ENCODE data around the gene CDH11. TPM values are rescaled to one million over a fixed set of nuclear protein-coding genes. Genes with fewer than 3 reads are reported as not detected.

CDH11 gene
- total and polyA plus RNA-seq, 2 experiments from 2014 or later: 3.5 to 19.6 TPM

GRCh38 chr16:65004570-65004969 is 117.3 kb downstream of the CDH11 start:
- no peaks in the 10 kb centered on the region; the same call in 1 of the 3 replicates for H3K36me3 Mint-ChIP-seq (ENCODE audit: low read depth)
- Histone ChIP-seq H3K36me3 (ENCODE audit: insufficient read depth) (no peaks in the 10 kb centered on the region), H4K20me1 (replicated peaks; ENCODE audit: insufficient read depth) (no peaks in the 10 kb centered on the region), H3K79me2 (replicated peaks; ENCODE audit: insufficient read depth) (no peaks in the 10 kb centered on the region), H3K9me2 (ENCODE audit: insufficient read depth) (0 out of 2 replicates have a peak, but pooled peaks cover 9% of the 10 kb centered on the region), H3K27ac (ENCODE audit: low read depth) (no peak overlapping the region), H3K27me3 (ENCODE audit: insufficient read depth) (no peaks in the 10 kb centered on the region), H3K4me3 (no peak overlapping the region), H3F3A (replicated peaks; ENCODE audit: low read depth) (no peaks in the 10 kb centered on the region), H3K4me2 (no peak overlapping the region), H3K4me1 (ENCODE audit: insufficient read depth) (peaks cover 8% of the 10 kb centered on the region; the same call in 1 of the 2 replicates), H2AFZ (no peak overlapping the region)
- DNase-seq (ENCODE audit: low spot score) (no peak), ATAC-seq (no peak)
- TF ChIP-seq NANOG (IDR thresholded peaks at IDR 0.05; ENCODE audit: borderline replicate concordance) (no peak), EZH2 (IDR thresholded peaks at IDR 0.05; ENCODE audit: low read depth, unreplicated experiment) (no peak), POLR2AphosphoS5 (IDR thresholded peaks at IDR 0.05; ENCODE audit: low read depth) (no peak), ZNF331 (CRISPR knock-in tag; IDR thresholded peaks at IDR 0.05; ENCODE audit: low read depth) (no peak)
- TF ChIP-seq, protein P1, sequence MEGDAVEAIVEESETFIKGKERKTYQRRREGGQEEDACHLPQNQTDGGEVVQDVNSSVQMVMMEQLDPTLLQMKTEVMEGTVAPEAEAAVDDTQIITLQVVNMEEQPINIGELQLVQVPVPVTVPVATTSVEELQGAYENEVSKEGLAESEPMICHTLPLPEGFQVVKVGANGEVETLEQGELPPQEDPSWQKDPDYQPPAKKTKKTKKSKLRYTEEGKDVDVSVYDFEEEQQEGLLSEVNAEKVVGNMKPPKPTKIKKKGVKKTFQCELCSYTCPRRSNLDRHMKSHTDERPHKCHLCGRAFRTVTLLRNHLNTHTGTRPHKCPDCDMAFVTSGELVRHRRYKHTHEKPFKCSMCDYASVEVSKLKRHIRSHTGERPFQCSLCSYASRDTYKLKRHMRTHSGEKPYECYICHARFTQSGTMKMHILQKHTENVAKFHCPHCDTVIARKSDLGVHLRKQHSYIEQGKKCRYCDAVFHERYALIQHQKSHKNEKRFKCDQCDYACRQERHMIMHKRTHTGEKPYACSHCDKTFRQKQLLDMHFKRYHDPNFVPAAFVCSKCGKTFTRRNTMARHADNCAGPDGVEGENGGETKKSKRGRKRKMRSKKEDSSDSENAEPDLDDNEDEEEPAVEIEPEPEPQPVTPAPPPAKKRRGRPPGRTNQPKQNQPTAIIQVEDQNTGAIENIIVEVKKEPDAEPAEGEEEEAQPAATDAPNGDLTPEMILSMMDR (conservative IDR thresholded peaks at IDR 0.05; ENCODE audit: low read depth in 2 of 2): no peak
- H3K9me3 Mint-ChIP-seq: no peaks in the 10 kb centered on the region; the same call in 2 of the 3 replicates
- peaks cover 13% of the 10 kb centered on the region for H3K4me1 Mint-ChIP-seq
- H3K27me3 Mint-ChIP-seq (ENCODE audit: insufficient read depth, low read depth, poor library complexity): peaks cover 3% of the 10 kb centered on the region
- no peak overlapping the region for H3K4me3 Mint-ChIP-seq
- no peak overlapping the region for H3K27ac Mint-ChIP-seq

DNA sequence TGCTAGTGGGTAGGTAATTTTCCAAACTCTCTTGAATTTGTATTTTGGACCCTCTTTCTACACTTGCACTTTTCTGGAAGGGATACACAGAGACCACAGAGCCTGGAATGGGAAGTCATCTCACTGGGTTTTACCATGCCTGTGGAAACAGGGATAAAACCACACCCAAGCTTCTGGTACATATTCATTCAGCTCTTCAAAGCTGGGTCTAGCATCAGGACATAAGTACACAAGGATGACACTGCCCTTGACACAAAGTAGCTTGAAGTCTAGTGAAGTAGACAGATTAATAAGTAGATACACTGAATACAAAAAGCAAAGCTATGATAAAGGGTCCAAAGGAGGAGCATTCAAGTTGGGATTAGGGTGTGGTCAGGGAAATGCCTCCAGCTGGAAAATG is 118.2 kb downstream of the CDH11 start:
- no peaks in the 10 kb centered on the region for H4K20me1 ChIP-seq (replicated peaks; ENCODE audit: insufficient read depth)
- no peaks in the 10 kb centered on the region for H3K36me3 ChIP-seq (ENCODE audit: insufficient read depth)
- TF ChIP-seq CREB1 (CRISPR knock-in tag; IDR thresholded peaks at IDR 0.05; ENCODE audit: low read depth) (no peak), REST (IDR thresholded peaks at IDR 0.05; ENCODE audit: unreplicated experiment) (no peak), EZH2phosphoT487 (IDR thresholded peaks at IDR 0.05; ENCODE audit: unreplicated experiment) (no peak), JUNB (IDR thresholded peaks at IDR 0.05; ENCODE audit: unreplicated experiment) (no peak), EZH2 (IDR thresholded peaks at IDR 0.05; ENCODE audit: low read depth, unreplicated experiment) (no peak), ZNF114 (CRISPR knock-in tag; IDR thresholded peaks at IDR 0.05) (no peak), ZNF331 (CRISPR knock-in tag; IDR thresholded peaks at IDR 0.05; ENCODE audit: low read depth) (no peak), STAT1 (IDR thresholded peaks at IDR 0.05; ENCODE audit: unreplicated experiment) (no peak), NANOG (IDR thresholded peaks at IDR 0.05; ENCODE audit: borderline replicate concordance) (no peak), ETS1 (IDR thresholded peaks at IDR 0.05) (no peak), POLR2AphosphoS5 (IDR thresholded peaks at IDR 0.05; ENCODE audit: low read depth) (no peak)
- TF ChIP-seq, protein P1 (conservative IDR thresholded peaks at IDR 0.05; ENCODE audit: low read depth in 2 of 2): no peak

More for the DNA sequence above, 118.2 kb downstream of the CDH11 start:
- Mint-ChIP-seq H3K4me1 (peaks cover 13% of the 10 kb centered on the region), H3K9me3 (no peaks in the 10 kb centered on the region; the same call in 2 of the 3 replicates), H3K27ac (no peak overlapping the region; the same call in 1 of the 2 replicates), H3K36me3 (ENCODE audit: low read depth) (no peaks in the 10 kb centered on the region; the same call in 1 of the 3 replicates), H3K4me3 (no peak overlapping the region), H3K27me3 (ENCODE audit: insufficient read depth, low read depth, poor library complexity) (peaks cover 3% of the 10 kb centered on the region)
- H3K27ac ChIP-seq (ENCODE audit: low read depth): no peak overlapping the region
- no peak overlapping the region for H3K4me2 ChIP-seq
- no peak for DNase-seq (ENCODE audit: low spot score)
- no peaks in the 10 kb centered on the region for H3F3A ChIP-seq (replicated peaks; ENCODE audit: low read depth)
- 0 out of 2 replicates have a peak, but pooled peaks cover 9% of the 10 kb centered on the region for H3K9me2 ChIP-seq (ENCODE audit: insufficient read depth)
- H3K4me1 ChIP-seq (ENCODE audit: insufficient read depth): peaks cover 8% of the 10 kb centered on the region; the same call in 1 of the 2 replicates
- no peak overlapping the region for H2AFZ ChIP-seq
- no peaks in the 10 kb centered on the region for H3K27me3 ChIP-seq (ENCODE audit: insufficient read depth)
- no peak overlapping the region for H3K4me3 ChIP-seq
- no peaks in the 10 kb centered on the region for H3K79me2 ChIP-seq (replicated peaks; ENCODE audit: insufficient read depth)
- no peak for ATAC-seq
